Frontal cortex (tissue), 4 donors: ENCODE data around the gene LIG1. TPM values are rescaled to one million over a fixed set of nuclear protein-coding genes. Genes with fewer than 3 reads are reported as not detected.

Experiments
- DNase-seq, 2 donors: peaks; one replicate each; pipeline ENCODE4 v3.0.0; 2012; ENCODE audit warnings: low spot score in 2 of 2
- FAIRE-seq: peaks from 2 replicates; lab custom pipeline; 2012; peaks lifted over from hg19 to GRCh38; lab: Jason Lieb, UNC
- total RNA-seq: library from RNA; depleted of rRNA; stranded (reverse); fragments of >200 nt; gene quantifications from one replicate; pipeline ENCODE4 v1.2.3, GENCODE V29; 2014
- donor health status: control.
- donor health status: control.
- donor health status: control.

LIG1 gene
- 17.9 TPM for total RNA-seq

- DNase-seq (peak; percentile 98 to 99), FAIRE-seq (no peak)
Observed at GRCh38 chr19:48169939-48170803, at the start of gene LIG1, which contains the start of gene ZSWIM9. Gene LIG1, minus strand, starts transcription at chr19:48170344. Its CDS starts 4,778 bp downstream, at chr19:48165566. Gene ZSWIM9, plus strand, starts transcription at chr19:48170680. Its CDS starts 1,123 bp downstream, at chr19:48171803.

- DNase-seq (no peak), FAIRE-seq (no peak)
Observed at GRCh38 chr19:48218997-48219396, 48.9 kb upstream of the LIG1 start.

- DNase-seq (no peak), FAIRE-seq (no peak)
Observed at GRCh38 chr19:48216933-48217332, 46.8 kb upstream of the LIG1 start.

- no peak for FAIRE-seq
- no peak for DNase-seq
Observed at GRCh38 chr19:48213959-48214358, 43.8 kb upstream of the LIG1 start.

GRCh38 chr19:48210005-48210404 is 39.9 kb upstream of the LIG1 start:
- FAIRE-seq, result no peak
- no peak for DNase-seq

GRCh38 chr19:48206397-48207093 is 36.4 kb upstream of the LIG1 start:
- FAIRE-seq (no peak), DNase-seq (no peak)

GRCh38 chr19:48203794-48204628 is 33.9 kb upstream of the LIG1 start:
- DNase-seq, result peak; percentile 80 to 90
- no peak for FAIRE-seq

GRCh38 chr19:48203222-48203793 is 33.2 kb upstream of the LIG1 start:
- no peak for FAIRE-seq
- DNase-seq, result no peak

GRCh38 chr19:48196933-48197665 is 27.0 kb upstream of the LIG1 start:
- no peak for FAIRE-seq

GRCh38 chr19:48196321-48196763 is 26.2 kb upstream of the LIG1 start:
- no peak for FAIRE-seq

More at GRCh38 chr19:48196933-48197665, 27.0 kb upstream of the LIG1 start:
- DNase-seq, result no peak

GRCh38 chr19:48194844-48195830 is 25.0 kb upstream of the LIG1 start:
- no peak for FAIRE-seq
- DNase-seq, result no peak

More at GRCh38 chr19:48196321-48196763, 26.2 kb upstream of the LIG1 start:
- no peak for DNase-seq

GRCh38 chr19:48194041-48194843 is 24.1 kb upstream of the LIG1 start:
- FAIRE-seq (no peak), DNase-seq (no peak)

- no peak for FAIRE-seq
- DNase-seq, result peak in 1 of 2 donors; percentile 49
Observed at GRCh38 chr19:48192750-48193149, 22.6 kb upstream of the LIG1 start.

- FAIRE-seq, result no peak
Observed at GRCh38 chr19:48190885-48191284, 20.7 kb upstream of the LIG1 start.

GRCh38 chr19:48190288-48190884 is 20.2 kb upstream of the LIG1 start:
- no peak for FAIRE-seq

More at GRCh38 chr19:48190885-48191284, 20.7 kb upstream of the LIG1 start:
- DNase-seq, result no peak

GRCh38 chr19:48186541-48186991 is 16.4 kb upstream of the LIG1 start:
- DNase-seq (no peak), FAIRE-seq (no peak)

More at GRCh38 chr19:48190288-48190884, 20.2 kb upstream of the LIG1 start:
- DNase-seq, result peak; percentile 55 to 71
